GM23338 (cell line): Measurements from ENCODE around the gene WNT8A. TPM values are rescaled to one million over a fixed set of nuclear protein-coding genes. Genes with fewer than 3 reads are reported as not detected.
"Not testable (repeated sequence)": the region's sequence is repeated elsewhere in the genome, so short reads cannot be mapped to it uniquely, and the experiment has no call there.

Experiments
- ATAC-seq: fragments of 200-7000 bp; cut with Tn5 transposase; 3 replicates; pipeline ENCODE4 v1.9.1; 2020
- DNase-seq: peaks from one replicate; pipeline ENCODE4 v3.0.0-alpha.2; 2015; ENCODE audit warnings: low spot score
- H2AFZ ChIP-seq: fragments of 200-600 bp; sonication (generic); 2 replicates; pipeline ENCODE4 v1.8.0; 2016; ENCODE audit warnings: antibody characterized with exemption, mild to moderate bottlenecking, moderate library complexity
- H3F3A ChIP-seq: fragments of 200-600 bp; sonication (generic); replicated peaks from 2 replicates; pipeline ENCODE4 v1.8.0; 2017; ENCODE audit warnings: antibody characterized with exemption, mixed run types, low read depth
- H3K27ac ChIP-seq: fragments of 200-600 bp; sonication (generic); 2 replicates; pipeline ENCODE4 v1.6.1; 2016; ENCODE audit warnings: low read depth
- H3K27me3 ChIP-seq: fragments of 200-600 bp; sonication (generic); 2 replicates; pipeline ENCODE4 v1.8.0; 2016; ENCODE audit warnings: mild to moderate bottlenecking, mixed run types, moderate library complexity; ENCODE audit not compliant: insufficient read depth
- H3K36me3 ChIP-seq: fragments of 200-600 bp; sonication (generic); 2 replicates; pipeline ENCODE4 v1.8.0; 2016; ENCODE audit warnings: mild to moderate bottlenecking; ENCODE audit not compliant: insufficient read depth
- H3K4me1 ChIP-seq: fragments of 200-600 bp; sonication (generic); 2 replicates; pipeline ENCODE4 v1.8.0; 2016; ENCODE audit warnings: mild to moderate bottlenecking, moderate library complexity; ENCODE audit not compliant: insufficient read depth
- H3K4me2 ChIP-seq: fragments of 200-600 bp; sonication (generic); 2 replicates; pipeline ENCODE4 v1.7.1; 2017; ENCODE audit warnings: mixed run types
- H3K4me3 ChIP-seq: fragments of 200-600 bp; sonication (generic); 2 replicates; pipeline ENCODE4 v1.6.1; 2016; ENCODE audit warnings: mixed run types
- H3K79me2 ChIP-seq: fragments of 200-600 bp; sonication (generic); replicated peaks from 2 replicates; pipeline ENCODE4 v1.8.0; 2017; ENCODE audit warnings: mild to moderate bottlenecking; ENCODE audit not compliant: insufficient read depth
- H3K9me2 ChIP-seq: fragments of 200-600 bp; sonication (generic); 2 replicates; pipeline ENCODE4 v1.8.0; 2017; ENCODE audit not compliant: insufficient read depth
- H4K20me1 ChIP-seq: fragments of 200-600 bp; sonication (generic); replicated peaks from 2 replicates; pipeline ENCODE4 v1.8.0; 2017; ENCODE audit warnings: mild to moderate bottlenecking; ENCODE audit not compliant: insufficient read depth
- H3K27ac Mint-ChIP-seq: 2 replicates; pipeline ENCODE4 v1.8.0; 2020; ENCODE audit warnings: inconsistent platforms, mild to moderate bottlenecking, moderate library complexity, mixed read lengths
- H3K27me3 Mint-ChIP-seq: 3 replicates; pipeline ENCODE4 v1.8.0; 2022; ENCODE audit warnings: low read depth, mild to moderate bottlenecking, moderate library complexity, mixed read lengths, inconsistent platforms; ENCODE audit not compliant: insufficient read depth, poor library complexity
- H3K36me3 Mint-ChIP-seq: 3 replicates; pipeline ENCODE4 v1.8.0; 2021; ENCODE audit warnings: low read depth, mild to moderate bottlenecking, inconsistent platforms, moderate library complexity, mixed read lengths
- H3K4me1 Mint-ChIP-seq: 3 replicates; pipeline ENCODE4 v1.8.0; 2020; ENCODE audit warnings: mild to moderate bottlenecking, inconsistent platforms, mixed read lengths
- H3K4me3 Mint-ChIP-seq: 3 replicates; pipeline ENCODE4 v1.8.0; 2021; ENCODE audit warnings: moderate library complexity, mild to moderate bottlenecking, inconsistent platforms, mixed read lengths
- H3K9me3 Mint-ChIP-seq: 3 replicates; pipeline ENCODE4 v1.8.0; 2020; ENCODE audit warnings: moderate library complexity, mild to moderate bottlenecking, inconsistent platforms, mixed read lengths
- CREB1 ChIP-seq: fragments of 250-450 bp; sonication (Bioruptor Pico); IDR thresholded peaks from 2 replicates; pipeline ENCODE4 v1.5.0; 2020; ENCODE audit warnings: low read depth, mild to moderate bottlenecking, moderate library complexity
- CTCF ChIP-seq, 2 experiments: fragments of 200-600 bp in 1 of 2; sonication (generic) in 1 of 2; conservative IDR thresholded peaks; 2 replicates each; pipeline versions ENCODE4 v1.5.1 to v1.6.1; 2016 to 2017; ENCODE audit warnings: antibody characterized with exemption in 2 of 2, low read depth in 2 of 2, mild to moderate bottlenecking in 2 of 2, moderate library complexity in 1 of 2
- EZH2 ChIP-seq: fragments of 200-600 bp; sonication (generic); IDR thresholded peaks from one replicate; pipeline ENCODE4 v1.8.0; 2017; ENCODE audit warnings: antibody characterized with exemption, mild to moderate bottlenecking, low read depth; ENCODE audit not compliant: unreplicated experiment
- EZH2phosphoT487 ChIP-seq: fragments of 200-600 bp; sonication (generic); IDR thresholded peaks from one replicate; pipeline ENCODE4 v1.8.1; 2018; ENCODE audit warnings: antibody characterized with exemption; ENCODE audit not compliant: unreplicated experiment
- JUNB ChIP-seq: IDR thresholded peaks from one replicate; pipeline ENCODE4 v1.6.1; 2016; ENCODE audit warnings: antibody characterized with exemption; ENCODE audit not compliant: unreplicated experiment
- NANOG ChIP-seq: IDR thresholded peaks from 2 replicates; pipeline ENCODE4 v1.6.1; 2016; ENCODE audit warnings: antibody characterized with exemption, borderline replicate concordance
- STAT1 ChIP-seq: IDR thresholded peaks from one replicate; pipeline ENCODE4 v1.6.1; 2016; ENCODE audit warnings: antibody characterized with exemption; ENCODE audit not compliant: unreplicated experiment
- ZNF331 ChIP-seq: fragments of 250-450 bp; sonication (Bioruptor Pico); IDR thresholded peaks from 2 replicates; pipeline ENCODE4 v1.5.0; 2020; ENCODE audit warnings: low read depth, mild to moderate bottlenecking, moderate library complexity
- polyA plus RNA-seq: library from polyadenylated mRNA; unstranded; fragments of >200 nt; fragmentation: Nextera tagmentation; extraction: Ambion mirVana; gene quantifications from 2 replicates; pipeline ENCODE4 v1.2.1, GENCODE V29; 2016
- total RNA-seq: library from RNA; depleted of rRNA; stranded (reverse); fragments of >200 nt; shearing (Covaris generic); gene quantifications from 2 replicates; pipeline ENCODE4 v1.2.3, GENCODE V29; 2014
- TF ChIP-seq, protein P1 (sequence below): IDR thresholded peaks from 2 replicates; pipeline ENCODE4 v1.6.1; 2016; ENCODE audit warnings: antibody characterized with exemption
- TF ChIP-seq, protein P2 (sequence below): IDR thresholded peaks from one replicate; pipeline ENCODE4 v1.6.1; 2018; ENCODE audit warnings: antibody characterized with exemption; ENCODE audit not compliant: unreplicated experiment

WNT8A gene
- total and polyA plus RNA-seq, 2 experiments from 2014 or later = not detected

DNA sequence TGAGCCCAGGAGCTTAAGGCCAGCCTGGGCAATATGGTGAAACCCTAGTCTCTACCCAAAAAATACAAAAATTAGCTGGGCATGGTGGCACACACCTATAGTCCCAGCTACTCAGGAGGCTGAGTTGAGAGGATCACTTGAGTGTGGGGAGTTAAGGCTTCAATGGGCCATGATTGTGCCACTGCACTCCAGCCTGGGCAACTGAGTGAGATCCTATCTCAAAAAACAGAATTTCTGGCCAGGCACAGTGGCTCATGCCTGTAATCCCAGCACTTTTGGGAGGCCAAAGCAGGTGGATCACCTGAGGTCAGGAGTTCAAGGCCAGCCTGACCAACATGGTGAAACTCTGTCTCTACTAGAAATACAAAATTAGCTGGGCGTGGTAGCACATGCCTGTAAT, 31.1 kb upstream of the WNT8A start:
- DNase-seq, H3K36me3 ChIP-seq, H3K9me2 ChIP-seq, H3K9me3 Mint-ChIP-seq, H3K4me2 ChIP-seq, H3K27ac Mint-ChIP-seq, H3K79me2 ChIP-seq, H3K36me3 Mint-ChIP-seq, ATAC-seq, H3F3A ChIP-seq, H3K4me3 Mint-ChIP-seq, H3K27me3 ChIP-seq, H3K4me3 ChIP-seq, H3K4me1 Mint-ChIP-seq, H4K20me1 ChIP-seq, H3K4me1 ChIP-seq, H3K27me3 Mint-ChIP-seq, H2AFZ ChIP-seq, H3K27ac ChIP-seq: not testable (repeated sequence)

DNA sequence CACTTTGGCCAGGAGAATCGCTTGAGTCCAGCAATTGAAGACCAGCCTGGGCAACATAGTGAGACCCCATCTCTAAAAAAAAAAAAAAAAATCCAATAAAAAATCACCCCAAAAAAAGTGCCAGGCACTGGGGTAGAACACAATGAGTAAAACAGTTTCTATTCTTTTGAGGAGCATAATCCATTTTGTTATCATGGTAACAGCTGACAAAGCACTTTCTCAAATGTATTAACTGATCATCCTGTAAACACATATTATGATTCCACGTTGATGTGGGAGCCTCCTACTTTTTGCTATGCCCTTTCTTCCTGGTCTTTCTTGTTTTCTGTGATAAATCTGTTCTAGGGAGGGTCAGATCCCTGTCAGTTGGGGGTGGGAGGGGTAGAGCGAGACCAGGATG, 30.3 kb upstream of the WNT8A start:
- Histone ChIP-seq H3K4me3 (no peak overlapping the region), H4K20me1 (no peaks in the 10 kb centered on the region), H3K9me2 (no peaks in the 10 kb centered on the region), H3K27ac (no peak overlapping the region), H3F3A (no peaks in the 10 kb centered on the region), H3K79me2 (no peaks in the 10 kb centered on the region), H2AFZ (no peak overlapping the region), H3K4me1 (peaks cover 6% of the 10 kb centered on the region; the same call in 1 of the 2 replicates), H3K27me3 (no peaks in the 10 kb centered on the region), H3K36me3 (no peaks in the 10 kb centered on the region), H3K4me2 (no peak overlapping the region)
- ATAC-seq (no peak), DNase-seq (no peak)
- H3K36me3 Mint-ChIP-seq = no peaks in the 10 kb centered on the region
- H3K4me3 Mint-ChIP-seq = no peak overlapping the region
- H3K27ac Mint-ChIP-seq = no peak overlapping the region
- peaks cover 2% of the 10 kb centered on the region for H3K27me3 Mint-ChIP-seq
- H3K4me1 Mint-ChIP-seq = no peaks in the 10 kb centered on the region
- H3K9me3 Mint-ChIP-seq = no peaks in the 10 kb centered on the region
- TF ChIP-seq EZH2phosphoT487 (no peak), NANOG (no peak), EZH2 (no peak), JUNB (no peak), CTCF (conservative IDR thresholded peaks at IDR 0.05; ENCODE audit: low read depth in 2 of 2) (no peak), CREB1 (CRISPR knock-in tag) (no peak), STAT1 (no peak), ZNF331 (CRISPR knock-in tag) (no peak)
- TF ChIP-seq, protein P1, sequence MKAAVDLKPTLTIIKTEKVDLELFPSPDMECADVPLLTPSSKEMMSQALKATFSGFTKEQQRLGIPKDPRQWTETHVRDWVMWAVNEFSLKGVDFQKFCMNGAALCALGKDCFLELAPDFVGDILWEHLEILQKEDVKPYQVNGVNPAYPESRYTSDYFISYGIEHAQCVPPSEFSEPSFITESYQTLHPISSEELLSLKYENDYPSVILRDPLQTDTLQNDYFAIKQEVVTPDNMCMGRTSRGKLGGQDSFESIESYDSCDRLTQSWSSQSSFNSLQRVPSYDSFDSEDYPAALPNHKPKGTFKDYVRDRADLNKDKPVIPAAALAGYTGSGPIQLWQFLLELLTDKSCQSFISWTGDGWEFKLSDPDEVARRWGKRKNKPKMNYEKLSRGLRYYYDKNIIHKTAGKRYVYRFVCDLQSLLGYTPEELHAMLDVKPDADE = no peak
- TF ChIP-seq, protein P2, sequence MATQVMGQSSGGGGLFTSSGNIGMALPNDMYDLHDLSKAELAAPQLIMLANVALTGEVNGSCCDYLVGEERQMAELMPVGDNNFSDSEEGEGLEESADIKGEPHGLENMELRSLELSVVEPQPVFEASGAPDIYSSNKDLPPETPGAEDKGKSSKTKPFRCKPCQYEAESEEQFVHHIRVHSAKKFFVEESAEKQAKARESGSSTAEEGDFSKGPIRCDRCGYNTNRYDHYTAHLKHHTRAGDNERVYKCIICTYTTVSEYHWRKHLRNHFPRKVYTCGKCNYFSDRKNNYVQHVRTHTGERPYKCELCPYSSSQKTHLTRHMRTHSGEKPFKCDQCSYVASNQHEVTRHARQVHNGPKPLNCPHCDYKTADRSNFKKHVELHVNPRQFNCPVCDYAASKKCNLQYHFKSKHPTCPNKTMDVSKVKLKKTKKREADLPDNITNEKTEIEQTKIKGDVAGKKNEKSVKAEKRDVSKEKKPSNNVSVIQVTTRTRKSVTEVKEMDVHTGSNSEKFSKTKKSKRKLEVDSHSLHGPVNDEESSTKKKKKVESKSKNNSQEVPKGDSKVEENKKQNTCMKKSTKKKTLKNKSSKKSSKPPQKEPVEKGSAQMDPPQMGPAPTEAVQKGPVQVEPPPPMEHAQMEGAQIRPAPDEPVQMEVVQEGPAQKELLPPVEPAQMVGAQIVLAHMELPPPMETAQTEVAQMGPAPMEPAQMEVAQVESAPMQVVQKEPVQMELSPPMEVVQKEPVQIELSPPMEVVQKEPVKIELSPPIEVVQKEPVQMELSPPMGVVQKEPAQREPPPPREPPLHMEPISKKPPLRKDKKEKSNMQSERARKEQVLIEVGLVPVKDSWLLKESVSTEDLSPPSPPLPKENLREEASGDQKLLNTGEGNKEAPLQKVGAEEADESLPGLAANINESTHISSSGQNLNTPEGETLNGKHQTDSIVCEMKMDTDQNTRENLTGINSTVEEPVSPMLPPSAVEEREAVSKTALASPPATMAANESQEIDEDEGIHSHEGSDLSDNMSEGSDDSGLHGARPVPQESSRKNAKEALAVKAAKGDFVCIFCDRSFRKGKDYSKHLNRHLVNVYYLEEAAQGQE = no peak
